Measurements from ENCODE around the gene MAPT.

The MAPT gene

GRCh38 chr17:45965812-45966211 is 71.5 kb downstream of the MAPT start:
- no peaks in the 10 kb centered on the region for H3K4me1 Mint-ChIP-seq
- no peak overlapping the region for H3K27ac Mint-ChIP-seq
- DNase-seq = no peak
- H3K9me3 Mint-ChIP-seq = no peaks in the 10 kb centered on the region
- CTCF ChIA-PET = no interaction called here
- peaks cover 37% of the 10 kb centered on the region for H3K27me3 Mint-ChIP-seq
- H3K4me3 Mint-ChIP-seq = no peak overlapping the region
- no peaks in the 10 kb centered on the region for H3K36me3 Mint-ChIP-seq

- peaks cover 39% of the 10 kb centered on the region for H3K27me3 Mint-ChIP-seq
- no peaks in the 10 kb centered on the region for H3K36me3 Mint-ChIP-seq
- H3K4me1 Mint-ChIP-seq = no peaks in the 10 kb centered on the region
- DNase-seq = no peak
- no peak overlapping the region for H3K4me3 Mint-ChIP-seq
- H3K9me3 Mint-ChIP-seq = no peaks in the 10 kb centered on the region
- CTCF ChIA-PET = interaction anchor here (1.1 kb wide), 1 partner anchor 17 kb away, joined by 4 read pairs; no protein-coding TSS in a partner anchor
- no peak overlapping the region for H3K27ac Mint-ChIP-seq
Observed at GRCh38 chr17:45966606-45967280, 72.4 kb downstream of the MAPT start.

- H3K27me3 Mint-ChIP-seq = peaks cover 34% of the 10 kb centered on the region
- no peaks in the 10 kb centered on the region for H3K9me3 Mint-ChIP-seq
- no peak for DNase-seq
- no peaks in the 10 kb centered on the region for H3K36me3 Mint-ChIP-seq
- CTCF ChIA-PET = interaction anchor here (1.1 kb wide), 1 partner anchor 18 kb away, joined by 4 read pairs; no protein-coding TSS in a partner anchor
- no peak overlapping the region for H3K27ac Mint-ChIP-seq
- H3K4me1 Mint-ChIP-seq = no peaks in the 10 kb centered on the region
- no peak overlapping the region for H3K4me3 Mint-ChIP-seq
Observed at GRCh38 chr17:45967378-45967777, 73.0 kb downstream of the MAPT start.

- H3K9me3 Mint-ChIP-seq = no peaks in the 10 kb centered on the region
- CTCF ChIA-PET = no interaction called here
Observed at GRCh38 chr17:45968732-45969131, 74.4 kb downstream of the MAPT start.

GRCh38 chr17:45969726-45970125 is 75.4 kb downstream of the MAPT start:
- H3K27ac Mint-ChIP-seq = no peak overlapping the region

More at GRCh38 chr17:45968732-45969131, 74.4 kb downstream of the MAPT start:
- peaks cover 30% of the 10 kb centered on the region for H3K27me3 Mint-ChIP-seq
- H3K27ac Mint-ChIP-seq = no peak overlapping the region
- no peak for DNase-seq
- H3K4me3 Mint-ChIP-seq = no peak overlapping the region
- no peaks in the 10 kb centered on the region for H3K4me1 Mint-ChIP-seq
- H3K36me3 Mint-ChIP-seq = no peaks in the 10 kb centered on the region

GRCh38 chr17:45970659-45971058 is 76.3 kb downstream of the MAPT start:
- H3K36me3 Mint-ChIP-seq = no peaks in the 10 kb centered on the region
- CTCF ChIA-PET = interaction anchor here (2.0 kb wide), 1 partner anchor 21 kb away, joined by 5 read pairs; no protein-coding TSS in a partner anchor

More at GRCh38 chr17:45969726-45970125, 75.4 kb downstream of the MAPT start:
- Mint-ChIP-seq H3K36me3 (no peaks in the 10 kb centered on the region), H3K4me1 (no peaks in the 10 kb centered on the region), H3K27me3 (peaks cover 28% of the 10 kb centered on the region), H3K4me3 (no peak overlapping the region), H3K9me3 (no peaks in the 10 kb centered on the region)
- CTCF ChIA-PET = no interaction called here
- no peak for DNase-seq

GRCh38 chr17:45971698-45972141 is 77.4 kb downstream of the MAPT start:
- no peak for DNase-seq
- CTCF ChIA-PET = interaction anchor here (2.0 kb wide), 1 partner anchor 22 kb away, joined by 5 read pairs; no protein-coding TSS in a partner anchor
- Mint-ChIP-seq H3K27me3 (peaks cover 32% of the 10 kb centered on the region), H3K9me3 (no peaks in the 10 kb centered on the region), H3K4me3 (no peak overlapping the region), H3K36me3 (no peaks in the 10 kb centered on the region), H3K4me1 (no peaks in the 10 kb centered on the region), H3K27ac (no peak overlapping the region)

More at GRCh38 chr17:45970659-45971058, 76.3 kb downstream of the MAPT start:
- no peak overlapping the region for H3K4me3 Mint-ChIP-seq
- no peaks in the 10 kb centered on the region for H3K9me3 Mint-ChIP-seq
- no peak for DNase-seq
- H3K27me3 Mint-ChIP-seq = peaks cover 28% of the 10 kb centered on the region
- no peaks in the 10 kb centered on the region for H3K4me1 Mint-ChIP-seq
- no peak overlapping the region for H3K27ac Mint-ChIP-seq

- Mint-ChIP-seq H3K4me1 (peaks cover 2% of the 10 kb centered on the region), H3K36me3 (no peaks in the 10 kb centered on the region), H3K4me3 (no peak overlapping the region), H3K27me3 (peaks cover 28% of the 10 kb centered on the region), H3K9me3 (no peaks in the 10 kb centered on the region), H3K27ac (no peak overlapping the region)
- CTCF ChIA-PET = interaction anchor here (2.0 kb wide), 1 partner anchor 23 kb away, joined by 5 read pairs; no protein-coding TSS in a partner anchor
- DNase-seq = no peak
Observed at GRCh38 chr17:45972531-45972930, 78.2 kb downstream of the MAPT start.

- H3K9me3 Mint-ChIP-seq = no peaks in the 10 kb centered on the region
Observed at GRCh38 chr17:45973099-45973780, 78.9 kb downstream of the MAPT start.

GRCh38 chr17:45973946-45974859 is 79.8 kb downstream of the MAPT start:
- peaks cover 3% of the 10 kb centered on the region for H3K4me1 Mint-ChIP-seq
- no peak for DNase-seq
- H3K27ac Mint-ChIP-seq = no peak overlapping the region
- H3K36me3 Mint-ChIP-seq = no peaks in the 10 kb centered on the region
- no peaks in the 10 kb centered on the region for H3K9me3 Mint-ChIP-seq
- no peak overlapping the region for H3K4me3 Mint-ChIP-seq
- CTCF ChIA-PET = no interaction called here
- H3K27me3 Mint-ChIP-seq = peaks cover 17% of the 10 kb centered on the region

More at GRCh38 chr17:45973099-45973780, 78.9 kb downstream of the MAPT start:
- Mint-ChIP-seq H3K4me1 (peaks cover 3% of the 10 kb centered on the region), H3K36me3 (no peaks in the 10 kb centered on the region), H3K4me3 (no peak overlapping the region), H3K27ac (no peak overlapping the region), H3K27me3 (peaks cover 26% of the 10 kb centered on the region)
- CTCF ChIA-PET = no interaction called here
- no peak for DNase-seq

GRCh38 chr17:45974916-45975630 is 80.7 kb downstream of the MAPT start:
- Mint-ChIP-seq H3K4me3 (no peak overlapping the region), H3K9me3 (no peaks in the 10 kb centered on the region), H3K27ac (no peak overlapping the region), H3K36me3 (no peaks in the 10 kb centered on the region), H3K27me3 (peaks cover 17% of the 10 kb centered on the region), H3K4me1 (peaks cover 3% of the 10 kb centered on the region)
- CTCF ChIA-PET = interaction anchor here (1.6 kb wide), 1 partner anchor 15 kb away, joined by 3 read pairs; no protein-coding TSS in a partner anchor
- DNase-seq = no peak

GRCh38 chr17:45975640-45976295 is 81.4 kb downstream of the MAPT start:
- peaks cover 3% of the 10 kb centered on the region for H3K4me1 Mint-ChIP-seq
- H3K27me3 Mint-ChIP-seq = peaks cover 13% of the 10 kb centered on the region
- H3K4me3 Mint-ChIP-seq = no peak overlapping the region
- no peaks in the 10 kb centered on the region for H3K9me3 Mint-ChIP-seq
- CTCF ChIA-PET = interaction anchor here (1.4 to 1.6 kb wide), 2 partner anchors 15 to 26 kb away, joined by 3 read pairs; no protein-coding TSS in a partner anchor
- no peak overlapping the region for H3K27ac Mint-ChIP-seq
- H3K36me3 Mint-ChIP-seq = no peaks in the 10 kb centered on the region
- no peak for DNase-seq

- CTCF ChIA-PET = interaction anchor here (1.4 to 1.6 kb wide), 2 partner anchors 14 to 27 kb away, joined by 3 read pairs; no protein-coding TSS in a partner anchor
- Mint-ChIP-seq H3K9me3 (no peaks in the 10 kb centered on the region), H3K27ac (no peak overlapping the region)
Observed at GRCh38 chr17:45976391-45976754, 82.0 kb downstream of the MAPT start.

More at GRCh38 chr17:45976391-45976754, 82.0 kb downstream of the MAPT start:
- H3K4me3 Mint-ChIP-seq = no peak overlapping the region
- no peaks in the 10 kb centered on the region for H3K36me3 Mint-ChIP-seq
- peaks cover 3% of the 10 kb centered on the region for H3K4me1 Mint-ChIP-seq
- DNase-seq = no peak
- peaks cover 16% of the 10 kb centered on the region for H3K27me3 Mint-ChIP-seq

Measured in activated naive CD4-positive, alpha-beta T cell treated with anti-CD3 and anti-CD28 coated beads, Interleukin-2, amount 10 ng/mL, durations not matched to agents 7 days and 5 days (primary cell).